WTC11 (cell line): ENCODE measurements around the gene PRSS57. TPM values are rescaled to one million over a fixed set of nuclear protein-coding genes. Genes with fewer than 3 reads are reported as not detected.

Source experiments
- ATAC-seq: fragments of 200-7000 bp; cut with Tn5 transposase; 2 replicates; pipeline ENCODE4 v1.10.0; 2021; ENCODE audit warnings: mild to moderate bottlenecking, moderate library complexity
- CTCF ChIA-PET: fragments of 300-600 bp; sonication (Branson Sonifier 250); formaldehyde crosslinking; loops from one replicate; lab custom pipeline; 2021; ENCODE audit warnings: antibody characterized with exemption; lab: Charles Lee
- POLR2A ChIA-PET: fragments of 350-600 bp; sonication (Branson Sonifier 250); formaldehyde crosslinking; loops from one replicate; lab custom pipeline; 2021; ENCODE audit warnings: antibody characterized with exemption; lab: Charles Lee
- DNase-seq: peaks from one replicate; pipeline ENCODE4 v3.0.0; 2021; ENCODE audit warnings: low spot score
- H3K27ac Mint-ChIP-seq: 2 replicates; pipeline ENCODE4 v1.8.0; 2021; ENCODE audit warnings: mixed read lengths
- H3K27me3 Mint-ChIP-seq: 2 replicates; pipeline ENCODE4 v1.8.0; 2021; ENCODE audit warnings: low read depth, mild to moderate bottlenecking, moderate library complexity, mixed read lengths
- H3K36me3 Mint-ChIP-seq: 2 replicates; pipeline ENCODE4 v1.8.0; 2021; ENCODE audit warnings: mixed read lengths
- H3K4me1 Mint-ChIP-seq: 2 replicates; pipeline ENCODE4 v1.8.0; 2022; ENCODE audit warnings: mixed read lengths
- H3K4me3 Mint-ChIP-seq: 2 replicates; pipeline ENCODE4 v1.8.0; 2021; ENCODE audit warnings: mild to moderate bottlenecking, moderate library complexity, mixed read lengths
- H3K9me3 Mint-ChIP-seq: 2 replicates; pipeline ENCODE4 v1.8.0; 2021; ENCODE audit warnings: mixed read lengths
- AR ChIP-seq: fragments of 250-450 bp; sonication (Bioruptor Pico); IDR thresholded peaks from 2 replicates; pipeline ENCODE4 v1.9.0; 2021; ENCODE audit warnings: mild to moderate bottlenecking
- ARID4B ChIP-seq: sonication (generic); formaldehyde crosslinking; IDR thresholded peaks from 2 replicates; pipeline ENCODE4 v1.8.0; 2023; ENCODE audit warnings: missing genetic modification reagents, mild to moderate bottlenecking, borderline replicate concordance
- CDX4 ChIP-seq: fragments of 250-450 bp; sonication (Bioruptor Pico); IDR thresholded peaks from 2 replicates; pipeline ENCODE4 v1.9.0; 2021; ENCODE audit warnings: moderate library complexity, mild to moderate bottlenecking, inconsistent platforms, borderline replicate concordance
- CTCF ChIP-seq: fragments of 200-600 bp; IDR thresholded peaks from 2 replicates; pipeline ENCODE4 v1.8.0; 2022; ENCODE audit warnings: antibody characterized with exemption
- E2F1 ChIP-seq: sonication (generic); formaldehyde crosslinking; IDR thresholded peaks from 2 replicates; pipeline ENCODE4 v1.8.0; 2022; ENCODE audit warnings: mild to moderate bottlenecking, missing genetic modification reagents
- EMX1 ChIP-seq: fragments of 250-450 bp; sonication (Bioruptor Pico); IDR thresholded peaks from 2 replicates; pipeline ENCODE4 v1.8.0; 2021; ENCODE audit warnings: mild to moderate bottlenecking
- ESRRA ChIP-seq: sonication (generic); formaldehyde crosslinking; IDR thresholded peaks from 2 replicates; pipeline ENCODE4 v1.8.1; 2022; ENCODE audit warnings: mild to moderate bottlenecking, missing genetic modification reagents, borderline replicate concordance
- FOXK1 ChIP-seq: sonication (generic); formaldehyde crosslinking; IDR thresholded peaks from 2 replicates; pipeline ENCODE4 v1.8.0; 2022; ENCODE audit warnings: mild to moderate bottlenecking, moderate library complexity, missing genetic modification reagents
- GTF2I ChIP-seq: fragments of 250-450 bp; sonication (Bioruptor Pico); conservative IDR thresholded peaks from 2 replicates; pipeline ENCODE4 v1.4.0; 2021; ENCODE audit warnings: mild to moderate bottlenecking
- HMGA2 ChIP-seq: fragments of 250-450 bp; sonication (Bioruptor Pico); IDR thresholded peaks from 2 replicates; pipeline ENCODE4 v1.4.0; 2021; ENCODE audit warnings: mild to moderate bottlenecking, moderate library complexity
- HMGXB4 ChIP-seq: sonication (generic); formaldehyde crosslinking; IDR thresholded peaks from 2 replicates; pipeline ENCODE4 v1.8.1; 2023; ENCODE audit warnings: mild to moderate bottlenecking, moderate library complexity, missing genetic modification reagents
- KAT7 ChIP-seq: sonication (generic); formaldehyde crosslinking; IDR thresholded peaks from 2 replicates; pipeline ENCODE4 v1.8.1; 2023; ENCODE audit warnings: missing genetic modification reagents, mild to moderate bottlenecking, borderline replicate concordance
- NFE2L1 ChIP-seq: sonication (generic); formaldehyde crosslinking; IDR thresholded peaks from 2 replicates; pipeline ENCODE4 v1.8.1; 2023; ENCODE audit warnings: missing genetic modification reagents
- NR3C1 ChIP-seq: sonication (generic); formaldehyde crosslinking; conservative IDR thresholded peaks from 2 replicates; pipeline ENCODE4 v1.8.1; 2023; ENCODE audit warnings: low read depth, mild to moderate bottlenecking, missing genetic modification reagents
- OVOL2 ChIP-seq: fragments of 250-450 bp; sonication (Bioruptor Pico); IDR thresholded peaks from 2 replicates; pipeline ENCODE4 v1.9.0; 2021; ENCODE audit warnings: mild to moderate bottlenecking, borderline replicate concordance
- PRRX2 ChIP-seq: fragments of 250-450 bp; sonication (Bioruptor Pico); IDR thresholded peaks from 2 replicates; pipeline ENCODE4 v1.8.0; 2021; ENCODE audit warnings: mild to moderate bottlenecking
- SMAD3 ChIP-seq: sonication (generic); formaldehyde crosslinking; IDR thresholded peaks from 2 replicates; pipeline ENCODE4 v1.8.0; 2022; ENCODE audit warnings: missing genetic modification reagents, mild to moderate bottlenecking, borderline replicate concordance
- SOX15 ChIP-seq: fragments of 250-450 bp; sonication (Bioruptor Pico); IDR thresholded peaks from 2 replicates; pipeline ENCODE4 v1.9.0; 2021; ENCODE audit warnings: mild to moderate bottlenecking
- ZBTB21 ChIP-seq: sonication (generic); formaldehyde crosslinking; IDR thresholded peaks from 2 replicates; pipeline ENCODE4 v1.8.1; 2023; ENCODE audit warnings: mild to moderate bottlenecking, missing genetic modification reagents, borderline replicate concordance
- ZNF396 ChIP-seq: fragments of 250-450 bp; sonication (Bioruptor Pico); IDR thresholded peaks from 2 replicates; pipeline ENCODE4 v1.8.0; 2021; ENCODE audit warnings: mild to moderate bottlenecking, moderate library complexity, borderline replicate concordance
- ZNF423 ChIP-seq: fragments of 250-450 bp; sonication (Bioruptor Pico); IDR thresholded peaks from 2 replicates; pipeline ENCODE4 v2.1.2; 2022; ENCODE audit warnings: mild to moderate bottlenecking, moderate library complexity
- ZNF671 ChIP-seq: fragments of 250-450 bp; sonication (Bioruptor Pico); IDR thresholded peaks from 2 replicates; pipeline ENCODE4 v1.8.0; 2021; ENCODE audit warnings: mild to moderate bottlenecking
- total RNA-seq: library from RNA; stranded (reverse); gene quantifications from 3 replicates; pipeline ENCODE4 v1.2.3, GENCODE V29; 2021

PRSS57 gene
- total RNA-seq, 1 experiment from 2014 or later = not detected

- peak; percentile 89 for TF ChIP-seq HMGXB4 (CRISPR knock-in tag)
- no peak for TF ChIP-seq ZNF396 (CRISPR knock-in tag)
- TF ChIP-seq NFE2L1 (CRISPR knock-in tag) = no peak
- no peak for TF ChIP-seq E2F1 (CRISPR knock-in tag)
- TF ChIP-seq NR3C1 (CRISPR knock-in tag) = no peak
- no peak for TF ChIP-seq AR (CRISPR knock-in tag)
- no peak for TF ChIP-seq CDX4 (CRISPR knock-in tag)
- TF ChIP-seq ZNF423 = no peak
- TF ChIP-seq SOX15 (CRISPR knock-in tag) = no peak
- no peak for TF ChIP-seq OVOL2 (CRISPR knock-in tag)
- TF ChIP-seq HMGA2 (CRISPR knock-in tag) = no peak
- TF ChIP-seq GTF2I (CRISPR knock-in tag) = no peak
- TF ChIP-seq SMAD3 (CRISPR knock-in tag) = no peak
- TF ChIP-seq EMX1 (CRISPR knock-in tag) = no peak
- TF ChIP-seq ESRRA = 0 out of 2 replicates have a peak, but pooled peaks have one; percentile 50
- peak; percentile 91 for TF ChIP-seq CTCF
- 0 out of 2 replicates have a peak, but pooled peaks have one; percentile 44 for TF ChIP-seq FOXK1 (CRISPR knock-in tag)
Measured at GRCh38 chr19:664913-665443, 30.3 kb downstream of the PRSS57 start (continued).

GRCh38 chr19:663682-664117 is 31.6 kb downstream of the PRSS57 start:
- ChIA-PET POLR2A (interaction anchor here (1.3 kb wide), 1 partner anchor 80 kb away, joined by 3 read pairs; no protein-coding TSS in a partner anchor), CTCF (interaction anchor here (0.8 to 1.8 kb wide), 10 partner anchors 14 to 79 kb away, joined by 3 to 26 read pairs (median 5); no protein-coding TSS in a partner anchor)
- Mint-ChIP-seq H3K36me3 (no peaks in the 10 kb centered on the region), H3K4me3 (peak overlapping the region; percentile 69), H3K27me3 (peaks cover 23% of the 10 kb centered on the region), H3K4me1 (peaks cover 20% of the 10 kb centered on the region), H3K9me3 (peaks cover 2% of the 10 kb centered on the region), H3K27ac (peak overlapping the region; percentile 37; the same call in 1 of the 2 replicates)
- ATAC-seq (no peak), DNase-seq (no peak)
- TF ChIP-seq KAT7 (CRISPR knock-in tag) (no peak), E2F1 (CRISPR knock-in tag) (no peak), ZNF671 (no peak), ZBTB21 (CRISPR knock-in tag) (no peak), ARID4B (CRISPR knock-in tag) (no peak), PRRX2 (CRISPR knock-in tag) (no peak)
